WERI-Rb-1 (cell line): ENCODE data around the gene PRM3.

ENCODE experiments used
- DNase-seq: peaks from one replicate; pipeline ENCODE4 v3.0.0-alpha.2; 2020
- H3K27ac ChIP-seq: fragments of 250-450 bp; sonication (Bioruptor Pico); 2 replicates; pipeline ENCODE4 v1.5.1; 2020; ENCODE audit warnings: mild to moderate bottlenecking, moderate library complexity
- H3K27me3 ChIP-seq: fragments of 250-450 bp; sonication (Bioruptor Pico); 2 replicates; pipeline ENCODE4 v1.5.1; 2021; ENCODE audit warnings: mild to moderate bottlenecking, low read depth, moderate library complexity; ENCODE audit not compliant: insufficient read depth, severe bottlenecking
- H3K36me3 ChIP-seq: fragments of 250-450 bp; sonication (Bioruptor Pico); 2 replicates; pipeline ENCODE4 v1.5.1; 2020; ENCODE audit warnings: mild to moderate bottlenecking, moderate library complexity
- H3K4me3 ChIP-seq: 2 replicates; pipeline ENCODE4 v1.5.1; 2011; ENCODE audit warnings: low read depth, mild to moderate bottlenecking, control low read depth, low read length
- H3K9me3 ChIP-seq: fragments of 250-450 bp; sonication (Bioruptor Pico); 2 replicates; pipeline ENCODE4 v1.5.1; 2021; ENCODE audit warnings: mild to moderate bottlenecking, moderate library complexity; ENCODE audit not compliant: severe bottlenecking
- CTCF ChIP-seq: IDR thresholded peaks from 2 replicates; pipeline ENCODE4 v1.5.1; 2011; ENCODE audit warnings: low read depth, mild to moderate bottlenecking, control low read depth, inconsistent platforms, low read length

Gene PRM3

GRCh38 chr16:11241480-11242204, 31.8 kb downstream of the PRM3 start:
- no peaks in the 10 kb centered on the region for H3K36me3 ChIP-seq
- no peak overlapping the region for H3K4me3 ChIP-seq
- no peak overlapping the region for H3K27ac ChIP-seq
- H3K9me3 ChIP-seq: no peaks in the 10 kb centered on the region
- no peaks in the 10 kb centered on the region for H3K27me3 ChIP-seq
- no peak for DNase-seq
- TF ChIP-seq CTCF: no peak

GRCh38 chr16:11240636-11241473, 32.6 kb downstream of the PRM3 start:
- Histone ChIP-seq H3K4me3 (no peak overlapping the region), H3K36me3 (no peaks in the 10 kb centered on the region), H3K9me3 (no peaks in the 10 kb centered on the region), H3K27me3 (no peaks in the 10 kb centered on the region), H3K27ac (no peak overlapping the region)
- DNase-seq: no peak
- no peak for TF ChIP-seq CTCF

GRCh38 chr16:11239644-11240632, 33.5 kb downstream of the PRM3 start:
- Histone ChIP-seq H3K27ac (no peak overlapping the region), H3K36me3 (no peaks in the 10 kb centered on the region), H3K4me3 (no peak overlapping the region), H3K9me3 (no peaks in the 10 kb centered on the region), H3K27me3 (no peaks in the 10 kb centered on the region)
- TF ChIP-seq CTCF: no peak
- DNase-seq: no peak

- DNase-seq: no peak
- Histone ChIP-seq H3K36me3 (no peaks in the 10 kb centered on the region), H3K4me3 (no peak overlapping the region)
Observed at GRCh38 chr16:11238272-11239202, 34.9 kb downstream of the PRM3 start.

More at GRCh38 chr16:11238272-11239202, 34.9 kb downstream of the PRM3 start:
- H3K27me3 ChIP-seq: no peaks in the 10 kb centered on the region
- no peaks in the 10 kb centered on the region for H3K9me3 ChIP-seq
- TF ChIP-seq CTCF: no peak
- H3K27ac ChIP-seq: no peak overlapping the region
